ENCODE measurements around the gene NOXA1.
"Not testable (repeated sequence)": the region's sequence is repeated elsewhere in the genome, so short reads cannot be mapped to it uniquely, and the experiment has no call there.

NOXA1 gene

DNA sequence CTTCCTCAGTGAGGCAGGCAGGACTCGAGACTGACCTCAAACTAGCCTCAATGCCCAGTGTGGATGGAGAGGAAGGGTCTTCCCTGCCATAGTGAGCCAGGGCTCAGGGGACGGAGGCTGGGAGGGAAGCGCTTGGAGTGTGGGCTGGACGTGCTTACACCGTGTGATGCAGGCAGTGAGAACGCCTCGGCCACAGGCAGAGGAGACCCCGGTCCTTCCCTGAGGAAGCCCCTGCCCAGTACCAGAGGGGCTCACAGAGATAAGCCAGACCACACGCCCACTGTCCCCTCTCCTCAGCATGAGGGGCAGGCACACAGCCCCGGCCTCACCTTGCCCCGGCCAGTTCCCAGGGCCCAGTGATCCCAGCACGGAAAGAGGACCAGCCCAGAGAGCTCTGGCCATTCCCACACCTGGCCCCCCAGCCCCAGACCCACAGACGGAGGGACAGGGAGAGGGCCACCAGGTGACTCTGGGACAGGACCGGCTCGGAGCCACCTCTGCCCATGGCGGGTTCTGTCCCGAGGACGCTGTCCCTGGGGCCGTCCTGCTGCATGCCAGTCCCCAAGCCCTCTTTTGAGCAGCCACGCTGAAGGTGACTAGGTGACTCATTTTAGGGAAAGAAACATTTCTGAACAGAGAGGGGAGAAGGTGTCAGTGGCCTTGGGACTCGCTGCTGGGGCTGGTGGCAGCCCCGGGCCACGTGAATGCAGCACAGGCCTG lies 42.0 kb downstream of the NOXA1 start:
- DNase-seq (ENCODE audit: low spot score), result no peak

DNA sequence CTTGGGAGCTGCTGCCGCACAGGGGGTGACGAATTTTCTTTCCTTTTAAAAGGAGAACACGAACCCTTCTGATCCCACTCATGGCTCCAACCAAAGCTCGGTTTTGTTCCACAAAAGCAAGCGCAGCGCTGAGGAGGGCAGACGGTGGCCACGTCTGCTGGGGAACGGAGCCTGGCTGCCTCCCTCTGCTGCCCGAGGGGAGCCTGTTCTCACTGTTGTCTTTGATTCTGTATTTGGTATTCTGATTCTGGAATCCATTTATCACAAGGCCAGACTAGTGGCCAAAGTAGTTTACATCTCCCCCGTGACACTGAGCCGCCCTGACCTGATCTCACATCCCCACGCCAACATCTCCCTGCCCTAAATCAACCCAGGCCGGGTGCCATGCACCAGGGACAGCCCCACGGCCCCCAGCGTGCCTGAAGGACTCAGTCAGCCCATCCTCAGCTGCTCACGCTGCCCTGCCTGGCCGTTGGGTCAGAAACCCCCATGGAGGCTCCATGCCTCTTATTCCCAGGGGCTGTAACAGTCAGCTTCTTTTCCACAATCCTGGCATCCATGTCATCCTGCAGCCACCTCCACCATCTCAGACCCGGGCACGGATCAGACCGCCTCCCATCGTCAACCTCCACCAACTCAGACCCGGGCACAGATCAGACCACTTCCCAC lies 42.7 kb downstream of the NOXA1 start:
- no peak for DNase-seq (ENCODE audit: low spot score)

DNA sequence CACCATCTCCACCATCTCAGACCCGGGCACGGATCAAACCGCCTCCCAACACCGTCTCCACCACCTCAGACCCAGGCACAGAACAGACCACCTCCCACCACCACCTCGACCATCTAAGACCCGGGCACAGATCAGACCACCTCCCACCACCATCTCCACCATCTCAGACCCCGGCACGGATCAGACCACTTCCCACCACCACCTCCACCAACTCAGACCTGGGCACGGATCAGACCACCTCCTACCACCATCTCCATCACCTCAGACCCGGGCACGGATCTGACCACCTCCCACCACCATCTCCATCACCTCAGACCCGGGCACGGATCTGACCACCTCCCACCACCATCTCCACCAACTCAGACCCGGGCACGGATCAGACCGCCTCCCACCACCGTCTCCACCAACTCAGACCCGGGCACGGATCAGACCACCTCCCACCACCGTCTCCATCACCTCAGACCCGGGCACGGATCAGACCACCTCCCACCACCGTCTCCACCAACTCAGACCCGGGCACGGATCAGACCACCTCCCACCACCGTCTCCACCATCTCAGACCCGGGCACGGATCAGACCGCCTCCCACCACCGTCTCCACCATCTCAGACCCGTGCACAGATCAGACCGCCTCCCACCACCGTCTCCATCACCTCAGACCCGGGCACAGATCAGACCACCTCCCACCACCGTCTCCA lies 43.3 kb downstream of the NOXA1 start:
- DNase-seq (ENCODE audit: low spot score), result not testable (repeated sequence)

DNA sequence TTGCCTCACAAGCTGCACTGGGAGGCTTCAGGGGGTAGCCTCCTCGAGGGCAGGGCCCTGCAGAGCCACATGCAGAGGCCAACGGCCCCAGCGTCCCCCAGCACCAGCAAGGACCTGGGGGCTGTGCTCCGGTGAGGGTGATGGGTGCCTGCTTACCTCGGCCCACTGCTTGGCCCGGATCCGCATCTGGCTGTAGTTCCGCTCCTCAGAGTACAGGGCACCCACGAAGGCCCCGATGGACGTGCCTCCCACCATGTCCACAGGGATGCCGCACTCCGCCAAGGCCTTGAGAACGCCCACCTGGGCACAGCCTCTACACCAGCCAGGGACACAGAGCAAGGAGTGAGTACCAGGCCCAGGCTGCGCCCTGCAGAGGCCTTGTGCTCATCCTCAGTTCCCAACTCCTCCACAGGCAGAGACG lies 44.0 kb downstream of the NOXA1 start:
- DNase-seq (ENCODE audit: low spot score), result no peak

DNA sequence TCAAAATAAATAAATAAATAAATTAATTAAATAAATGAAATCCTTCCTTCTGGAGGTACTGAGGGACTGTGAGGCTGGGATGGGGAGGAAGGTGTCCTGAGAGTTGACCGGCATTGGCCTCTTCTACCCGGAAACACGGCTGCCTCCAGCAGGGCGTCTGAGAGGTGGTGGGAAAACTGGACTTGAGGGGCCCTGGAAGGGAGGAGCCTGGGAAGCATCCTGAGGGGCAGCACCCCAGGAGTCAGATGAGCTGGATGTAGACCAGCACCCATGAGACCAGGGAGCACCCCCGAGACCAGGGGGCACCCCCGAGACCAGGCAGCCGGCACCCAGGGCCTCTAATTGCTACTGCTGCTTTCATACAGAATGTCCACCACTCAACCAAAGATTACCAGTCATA lies 44.7 kb downstream of the NOXA1 start:
- no peak for DNase-seq (ENCODE audit: low spot score)

DNA sequence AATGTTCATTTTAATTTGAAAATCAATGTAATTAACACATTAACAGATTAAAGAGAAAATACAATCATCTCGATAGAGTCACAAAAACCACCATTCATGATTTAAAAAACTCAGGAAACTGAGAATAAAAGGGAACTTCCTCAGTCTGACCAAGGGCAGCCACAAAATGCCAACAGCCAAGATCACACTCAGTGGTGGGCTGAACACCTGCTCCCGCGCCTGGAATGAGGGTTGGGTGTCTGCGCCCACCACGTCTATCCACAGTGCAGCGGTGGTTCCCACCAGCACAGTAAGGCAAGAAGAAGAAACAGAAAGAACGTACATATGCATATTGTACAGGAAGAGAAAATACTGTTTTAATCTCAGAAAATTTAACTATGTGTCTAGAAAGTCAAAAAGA lies 47.6 kb downstream of the NOXA1 start:
- no peak for DNase-seq (ENCODE audit: low spot score)

DNA sequence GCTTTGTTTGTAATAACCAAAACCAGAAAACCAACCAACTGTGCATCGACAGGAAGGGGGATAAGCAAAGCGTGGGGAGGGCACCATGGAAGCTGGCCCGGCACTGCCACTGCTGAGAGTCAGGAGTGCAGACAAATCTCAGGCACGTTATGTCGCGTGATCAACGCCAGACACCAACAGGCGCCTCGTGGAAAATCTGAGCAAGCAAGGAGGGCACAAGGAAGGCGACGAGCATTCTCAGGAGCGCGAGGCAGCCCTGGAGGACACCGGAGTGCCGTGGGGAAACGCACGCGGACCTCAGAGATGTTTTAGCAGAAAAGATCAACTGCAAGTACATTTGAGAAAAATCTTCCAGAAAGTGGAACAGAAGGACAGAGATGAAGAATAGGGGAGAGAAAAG lies 51.1 kb downstream of the NOXA1 start:
- DNase-seq (ENCODE audit: low spot score), result no peak

DNA sequence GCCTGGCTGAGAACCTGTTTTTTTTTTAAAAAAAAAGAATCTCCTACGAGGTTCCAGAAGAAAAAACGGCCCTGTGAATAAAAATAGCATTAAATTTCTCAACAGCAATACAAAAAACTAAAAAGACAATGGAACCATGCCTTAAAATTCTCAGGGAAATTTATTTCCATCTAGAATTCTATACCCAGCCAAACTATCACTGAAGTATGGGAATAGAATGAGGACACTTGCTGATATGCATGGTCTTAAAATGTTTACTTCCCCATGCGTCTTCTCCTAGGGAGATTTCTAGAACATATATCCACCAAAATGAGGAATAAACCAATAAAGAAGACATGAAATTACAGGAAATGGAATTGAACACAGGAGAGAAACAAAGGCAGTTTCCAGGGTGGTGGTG lies 52.5 kb downstream of the NOXA1 start:
- no peak for DNase-seq (ENCODE audit: low spot score)

DNA sequence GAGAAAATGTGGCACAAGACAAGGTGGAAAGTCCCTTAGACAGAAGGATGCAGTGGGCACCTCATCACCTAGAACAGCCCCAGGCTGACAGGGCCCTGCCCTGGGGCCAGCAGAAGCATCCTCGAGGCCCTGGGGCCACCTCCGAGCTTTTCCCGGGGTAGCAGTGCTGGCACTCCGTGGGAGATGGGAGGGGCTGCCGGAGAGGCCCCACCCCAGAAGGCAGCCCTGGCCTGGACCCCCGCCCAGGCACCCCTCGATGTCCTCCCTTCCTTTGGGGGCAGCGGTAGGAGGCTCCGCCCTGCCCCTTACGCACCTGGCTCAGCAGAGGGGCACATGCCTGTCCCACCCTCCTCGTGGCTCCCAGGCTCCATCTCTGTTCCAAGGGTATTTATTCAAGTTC lies 53.7 kb downstream of the NOXA1 start:
- no peak for DNase-seq (ENCODE audit: low spot score)

DNA sequence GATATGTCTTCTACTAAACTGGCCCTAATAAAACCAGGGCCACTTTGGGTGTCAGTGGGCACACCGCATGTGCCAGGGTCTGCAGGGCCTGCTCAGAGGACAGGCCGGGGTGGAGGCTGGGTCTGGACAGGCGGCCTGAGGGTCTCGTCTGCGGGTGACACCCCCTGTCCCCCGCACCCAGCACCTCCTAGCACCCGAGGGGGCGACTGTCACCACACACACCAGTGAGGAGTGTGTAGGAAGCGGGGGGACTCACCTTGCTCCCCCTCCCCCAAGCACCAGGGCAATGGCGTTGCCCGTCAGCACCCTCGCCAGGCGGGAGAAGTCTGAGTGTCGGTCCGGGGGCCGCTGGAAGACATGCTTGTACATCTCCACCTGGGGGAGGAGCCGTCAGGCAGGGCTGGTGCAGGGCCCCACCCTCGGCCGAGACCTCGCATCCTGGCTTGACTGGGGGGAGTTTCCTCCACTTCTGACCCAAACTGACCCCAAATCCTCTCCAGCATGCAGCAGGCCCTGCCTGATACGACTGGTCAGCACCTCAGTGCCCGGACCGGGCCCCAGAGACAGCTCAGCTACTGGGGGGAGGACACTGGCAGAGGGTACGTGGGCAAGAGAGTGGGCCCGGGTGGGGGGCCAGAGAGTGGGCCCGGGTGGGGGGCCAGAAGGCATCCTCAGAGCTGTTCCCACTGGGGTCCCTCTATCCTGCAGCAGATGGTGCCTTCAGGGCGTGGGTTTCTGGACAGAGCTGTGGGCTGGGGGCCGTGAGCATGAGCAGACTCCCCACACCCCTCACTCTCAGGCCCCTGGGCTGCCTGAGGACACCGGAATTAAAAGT lies 54.8 kb downstream of the NOXA1 start:
- no peak for DNase-seq (ENCODE audit: low spot score)

DNA sequence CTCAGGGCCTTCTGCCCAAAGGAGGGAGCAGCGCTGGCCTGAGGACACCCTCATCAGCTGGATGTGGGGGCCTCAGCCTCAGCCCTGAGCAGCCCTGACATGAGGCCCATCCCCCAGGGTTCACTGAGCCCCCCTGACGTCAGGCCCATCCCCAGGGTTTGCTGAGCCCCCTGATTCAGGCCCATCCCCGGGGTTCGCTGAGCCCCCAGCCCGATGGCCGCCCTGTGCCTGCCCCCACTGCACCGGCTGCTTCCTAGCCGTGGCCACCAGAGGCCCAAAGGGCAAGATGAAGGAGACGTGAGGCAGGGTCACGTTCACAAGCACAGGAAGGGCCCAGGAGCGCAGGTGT lies 55.4 kb downstream of the NOXA1 start:
- DNase-seq (ENCODE audit: low spot score), result no peak

DNA sequence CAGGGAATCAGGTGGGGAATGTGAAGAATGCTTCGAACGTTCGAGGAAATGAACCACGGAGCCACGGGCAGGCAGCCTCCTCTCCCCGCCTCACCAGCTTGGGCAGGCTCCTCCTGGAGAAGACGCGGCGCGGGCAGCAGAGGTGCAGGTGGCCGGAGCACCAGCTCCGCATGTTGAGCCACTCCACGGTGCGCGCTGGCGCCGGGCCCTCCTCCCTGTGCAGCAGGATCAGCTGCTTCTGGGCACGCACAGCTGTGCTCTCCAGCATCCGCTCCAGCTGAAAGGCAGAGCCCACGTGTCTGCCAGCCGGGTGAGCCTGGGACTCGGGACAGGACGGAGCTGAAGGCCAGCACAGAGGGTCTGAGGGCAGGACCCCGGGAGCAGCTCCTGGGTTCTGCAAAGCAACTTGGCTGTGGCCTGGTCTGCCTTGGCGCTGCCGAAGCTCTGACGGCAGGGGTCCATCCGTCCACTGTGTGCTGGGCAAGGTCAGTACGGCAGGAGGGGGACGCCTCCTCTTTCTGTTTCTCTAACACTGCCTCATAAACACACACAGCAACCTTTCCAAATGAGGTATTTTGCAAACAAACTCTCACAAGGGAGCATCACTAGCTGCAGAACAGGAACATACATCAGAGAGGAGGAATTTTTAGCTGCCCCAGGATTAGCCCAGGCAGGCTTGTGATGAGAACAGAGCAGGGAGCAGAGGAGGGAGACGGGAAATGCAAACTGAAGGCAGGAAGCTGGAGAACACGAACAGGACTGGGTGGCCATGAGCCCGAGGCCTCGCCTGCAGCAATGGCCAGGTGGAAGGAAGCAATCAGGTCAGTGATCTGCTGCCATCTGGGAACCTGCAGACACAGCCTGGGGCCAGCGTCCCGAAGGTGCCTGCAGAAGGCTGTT lies 56.0 kb downstream of the NOXA1 start:
- DNase-seq (ENCODE audit: low spot score), result no peak

DNA sequence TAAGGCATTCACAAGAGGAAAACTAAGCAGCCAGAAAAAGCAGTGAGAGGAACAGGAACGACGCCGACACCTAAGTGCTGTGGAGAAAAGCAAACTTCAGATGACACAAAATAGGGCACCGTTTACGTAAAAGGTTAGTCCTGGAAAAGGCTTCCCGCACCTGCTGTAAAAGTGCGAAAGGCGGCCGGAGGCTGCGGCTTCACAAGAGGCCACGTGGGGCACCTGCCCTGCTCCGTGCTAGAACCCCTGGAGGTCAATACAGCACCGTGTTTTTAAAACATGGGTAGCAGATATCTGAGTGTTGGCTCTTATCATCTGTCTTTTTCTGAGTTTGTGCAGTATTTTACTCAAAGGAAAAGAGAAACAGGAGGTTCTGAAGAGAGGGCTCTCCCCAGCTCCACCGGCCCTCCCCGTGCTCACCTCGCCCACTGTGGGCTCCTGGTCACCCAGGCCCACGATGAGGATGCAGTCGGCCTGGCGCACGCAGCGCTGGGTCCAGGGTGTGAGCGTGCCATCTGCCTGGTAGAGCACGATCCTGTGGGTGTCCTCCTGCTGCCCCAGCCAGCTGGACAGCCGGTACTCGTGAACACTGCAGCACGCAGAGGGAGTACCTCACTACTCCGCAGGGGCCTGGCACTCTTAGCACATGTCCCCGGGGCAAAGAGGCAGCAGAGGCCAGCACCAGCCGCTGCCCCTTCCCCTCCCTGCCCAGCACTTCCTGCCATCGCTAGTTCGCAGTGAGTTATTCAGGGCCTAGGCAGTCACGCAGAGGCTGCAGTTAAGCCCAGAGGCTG lies 56.9 kb downstream of the NOXA1 start:
- no peak for DNase-seq (ENCODE audit: low spot score)

DNA sequence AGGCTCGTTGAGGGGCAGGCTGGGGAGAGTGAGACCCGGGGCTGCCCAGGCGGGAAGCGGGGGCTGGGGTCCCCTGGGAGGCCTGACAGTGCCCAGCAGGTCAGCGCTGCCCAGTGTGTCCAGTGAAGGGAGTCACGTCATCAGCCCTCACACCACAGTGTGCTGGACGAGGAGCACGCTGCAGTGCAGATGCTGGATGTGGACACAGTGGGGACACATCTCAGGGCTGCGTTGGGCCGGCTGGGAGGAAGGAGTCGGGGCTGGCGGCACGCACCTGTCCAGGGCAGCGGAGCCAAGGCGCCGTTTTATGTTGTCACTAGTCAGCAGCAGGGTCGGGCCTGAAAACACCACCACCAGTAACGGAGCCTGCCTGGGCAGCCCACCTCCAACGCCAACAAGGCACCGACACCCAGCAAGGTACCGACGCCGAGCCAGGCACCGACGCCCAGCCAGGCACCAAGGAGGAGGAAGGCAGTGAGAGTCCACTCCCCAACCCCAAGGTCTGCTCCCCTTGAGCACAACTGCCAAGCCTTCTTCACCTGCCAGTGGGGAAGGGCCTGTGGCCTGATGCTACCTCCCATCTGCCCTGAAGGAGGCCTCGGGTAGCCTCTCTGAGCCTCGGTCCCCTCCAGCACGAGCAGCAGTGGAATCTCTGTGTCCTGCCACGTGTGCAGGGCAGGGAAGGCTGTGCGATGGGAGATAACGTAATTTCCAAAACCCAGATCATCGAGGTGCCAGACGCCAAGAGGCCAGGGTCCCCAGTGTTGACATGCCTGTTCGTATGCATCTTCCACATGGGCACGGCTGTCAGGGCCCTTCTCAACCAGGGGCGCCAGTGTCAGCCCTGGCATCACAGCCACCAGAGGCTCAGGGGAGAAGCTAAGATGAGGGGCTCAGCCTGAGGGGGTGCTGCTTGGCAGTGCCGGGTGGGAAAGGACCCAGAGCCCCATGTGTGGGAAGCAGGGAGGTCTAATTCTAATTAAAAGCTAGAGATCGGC lies 57.8 kb downstream of the NOXA1 start:
- DNase-seq (ENCODE audit: low spot score), result no peak

DNA sequence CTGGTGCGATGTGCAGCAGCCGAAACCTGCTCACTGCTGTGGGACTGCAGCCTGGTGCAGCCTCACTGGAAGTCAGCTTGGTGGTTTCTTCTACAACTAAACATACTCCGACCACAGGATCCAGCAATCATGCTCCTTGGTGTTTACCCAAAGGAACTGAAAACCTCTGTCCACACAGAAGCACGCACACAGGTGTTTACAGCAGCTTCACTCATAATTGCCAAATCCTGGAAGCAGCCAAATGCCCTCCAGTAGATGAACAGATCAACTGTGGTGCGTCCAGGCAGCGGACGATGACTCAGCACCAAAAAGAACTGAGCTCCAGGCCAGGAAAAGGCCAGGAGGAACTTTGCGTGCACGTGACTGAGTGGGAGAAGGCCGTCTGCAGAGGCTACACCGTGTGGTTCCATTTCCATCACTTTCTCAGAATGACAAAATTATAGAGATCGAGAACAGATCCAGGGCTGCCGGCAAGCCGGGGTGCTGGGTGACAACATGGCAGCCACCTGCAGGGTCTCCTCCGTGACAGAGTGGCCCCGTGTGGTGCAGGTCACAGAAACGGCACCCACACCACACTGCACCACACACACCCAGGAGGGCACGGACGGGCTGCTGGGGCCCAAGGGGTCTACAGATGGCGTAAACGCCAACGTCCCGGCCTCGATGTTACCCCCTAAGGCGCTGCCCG lies 59.0 kb downstream of the NOXA1 start:
- no peak for DNase-seq (ENCODE audit: low spot score)
